HTERT RPE-1 (cell line): ENCODE results near the gene GCLC.

Source experiments
- in situ Hi-C: fragments of 300-500 bp; cut with MboI; formaldehyde crosslinking; loops from 4 replicates; pipeline ENCODE4 v1.14.3; 2020; ENCODE audit warnings: low sequenced_read_pairs

The GCLC gene

DNA sequence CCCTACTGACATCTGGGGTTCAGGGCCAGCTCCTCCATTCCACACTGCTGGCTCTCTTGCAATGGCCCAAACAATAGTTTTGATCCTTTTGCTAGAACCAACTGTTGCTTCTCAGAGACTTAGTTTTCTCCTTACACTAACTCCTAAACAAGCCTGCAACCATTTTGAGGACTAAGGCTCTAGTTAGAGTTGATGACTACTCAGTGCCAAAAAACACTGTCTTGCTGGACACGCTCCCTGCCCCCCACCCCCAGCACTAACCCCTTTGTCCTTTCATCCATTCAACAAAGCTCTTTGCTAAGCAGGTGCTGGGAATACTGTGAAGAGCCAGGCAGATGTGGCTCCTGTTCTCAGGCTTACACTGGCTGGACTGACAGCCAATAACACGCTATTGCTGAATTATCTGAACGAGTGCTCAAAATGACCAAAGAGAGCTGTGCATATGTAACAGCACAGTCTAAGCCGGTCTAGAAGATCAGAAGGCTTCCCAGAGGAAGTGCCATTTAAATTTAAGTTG, 17.6 kb downstream of the GCLC start:
- in situ Hi-C loops: no loop called here

GRCh38 chr6:53526000-53526399, 18.9 kb downstream of the GCLC start:
- in situ Hi-C loops: no loop called here

DNA sequence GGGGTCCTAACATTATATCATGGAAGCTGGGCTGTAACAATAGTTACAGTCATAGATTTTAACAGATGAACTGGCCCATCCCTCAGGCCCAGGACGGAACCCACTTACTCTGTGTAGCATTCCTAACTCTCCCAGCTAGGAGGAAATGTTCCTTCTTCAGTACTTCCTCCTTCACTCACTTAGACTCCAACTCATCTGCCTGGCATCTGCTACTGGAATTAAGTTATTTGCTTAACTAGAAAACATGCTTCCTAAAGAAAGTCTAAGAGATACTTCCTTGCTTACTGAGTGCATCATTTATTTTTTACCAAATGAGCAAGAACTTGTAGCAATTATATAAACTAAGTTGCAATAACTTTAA, 20.5 kb downstream of the GCLC start:
- in situ Hi-C loops: no loop called here

GRCh38 chr6:53523511-53524454, 21.1 kb downstream of the GCLC start:
- in situ Hi-C loops: no loop called here

- in situ Hi-C loops: no loop called here
These were observed 24.5 kb downstream of the GCLC start for GRCh38 chr6:53520320-53520928.

DNA sequence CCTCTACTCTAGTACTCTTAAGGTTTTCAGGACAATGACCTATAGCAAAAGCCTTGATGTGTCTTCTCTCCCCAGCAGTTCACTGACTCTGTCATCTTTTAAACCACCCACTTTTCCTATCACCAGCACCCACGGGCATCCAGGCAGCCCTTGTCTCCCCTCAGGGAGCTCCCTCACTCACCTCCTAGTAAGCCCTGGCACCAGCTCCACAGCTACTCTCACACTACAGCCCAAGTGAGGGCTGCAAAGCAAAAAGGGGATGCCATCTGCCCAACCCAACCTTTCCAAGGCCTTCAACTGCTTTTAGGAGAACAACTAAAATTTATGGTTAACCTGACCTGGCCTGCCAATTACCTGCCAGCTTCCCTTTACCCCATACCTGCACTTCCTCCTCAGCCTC, 26.0 kb downstream of the GCLC start:
- in situ Hi-C loops: no loop called here

- in situ Hi-C loops: no loop called here
These were observed 27.9 kb downstream of the GCLC start for GRCh38 chr6:53517021-53517420.

GRCh38 chr6:53514677-53515076, 30.2 kb downstream of the GCLC start:
- in situ Hi-C loops: no loop called here

DNA sequence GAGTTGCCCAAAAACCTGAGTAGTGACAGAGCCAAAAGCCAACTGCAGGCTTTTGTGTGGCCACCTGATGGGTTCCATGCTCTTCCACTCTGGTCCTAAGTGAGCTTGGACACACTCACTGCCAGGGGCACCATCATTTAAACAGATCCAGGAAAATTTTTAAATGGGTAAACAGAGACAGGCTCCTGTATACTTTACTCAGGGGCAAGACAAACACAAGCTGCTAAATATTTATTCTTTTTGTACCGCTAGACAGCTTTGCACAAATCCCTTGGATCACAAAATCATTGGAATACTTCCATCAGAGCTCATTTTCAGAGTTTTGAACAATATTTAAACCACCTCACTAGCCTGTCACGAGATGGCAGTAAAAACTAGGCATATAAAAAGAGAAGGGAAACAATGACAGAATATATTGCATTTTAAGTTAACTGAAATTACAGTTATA, 31.4 kb downstream of the GCLC start:
- in situ Hi-C loops: no loop called here

GRCh38 chr6:53513056-53513455, 31.8 kb downstream of the GCLC start:
- in situ Hi-C loops: no loop called here

DNA sequence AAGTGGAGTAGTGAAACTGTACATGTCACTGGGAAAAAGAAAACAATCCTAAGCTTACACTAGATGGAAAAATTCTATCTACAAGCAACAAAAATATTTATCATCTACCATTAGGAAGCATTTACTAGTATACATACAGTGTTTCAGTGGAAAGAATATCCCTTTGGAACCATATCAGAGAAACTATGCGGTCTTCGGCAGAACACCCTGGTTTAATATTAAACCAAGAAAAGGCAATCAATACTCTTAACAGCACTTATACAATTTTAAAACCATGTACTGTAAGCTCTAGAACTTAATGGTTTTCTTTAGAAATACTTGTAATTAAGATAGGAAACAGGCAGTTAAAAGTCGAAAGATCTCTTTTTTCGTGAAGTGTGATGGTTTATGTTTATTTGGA, 32.3 kb downstream of the GCLC start:
- in situ Hi-C loops: no loop called here

- in situ Hi-C loops: no loop called here
These were observed 34.2 kb downstream of the GCLC start for GRCh38 chr6:53510746-53511145.

- in situ Hi-C loops: no loop called here
These were observed 38.0 kb downstream of the GCLC start for GRCh38 chr6:53506872-53507271.

GRCh38 chr6:53504512-53504911, 40.4 kb downstream of the GCLC start:
- in situ Hi-C loops: no loop called here

- in situ Hi-C loops: no loop called here
These were observed 41.8 kb downstream of the GCLC start for GRCh38 chr6:53503060-53503459.

DNA sequence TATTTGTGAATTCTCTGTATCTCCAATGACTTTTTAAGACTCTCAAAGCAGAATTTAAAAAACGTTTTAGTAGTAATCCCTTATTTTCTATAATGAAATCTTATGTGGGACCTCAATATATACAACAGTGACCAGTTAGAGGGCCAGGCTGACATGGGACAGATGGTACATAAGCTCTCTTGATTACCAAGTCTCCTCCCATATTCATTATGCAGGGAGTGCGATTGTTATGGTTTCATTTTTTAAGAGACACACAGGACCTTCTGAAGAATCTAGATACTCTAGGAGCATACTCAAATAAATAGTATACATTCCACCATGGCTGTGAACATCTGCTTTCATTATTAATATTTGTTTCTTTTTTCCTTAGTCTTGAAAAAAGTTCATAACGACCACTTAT, 43.5 kb downstream of the GCLC start:
- in situ Hi-C loops: no loop called here

- in situ Hi-C loops: no loop called here
These were observed 44.8 kb downstream of the GCLC start for GRCh38 chr6:53500095-53500494.

DNA sequence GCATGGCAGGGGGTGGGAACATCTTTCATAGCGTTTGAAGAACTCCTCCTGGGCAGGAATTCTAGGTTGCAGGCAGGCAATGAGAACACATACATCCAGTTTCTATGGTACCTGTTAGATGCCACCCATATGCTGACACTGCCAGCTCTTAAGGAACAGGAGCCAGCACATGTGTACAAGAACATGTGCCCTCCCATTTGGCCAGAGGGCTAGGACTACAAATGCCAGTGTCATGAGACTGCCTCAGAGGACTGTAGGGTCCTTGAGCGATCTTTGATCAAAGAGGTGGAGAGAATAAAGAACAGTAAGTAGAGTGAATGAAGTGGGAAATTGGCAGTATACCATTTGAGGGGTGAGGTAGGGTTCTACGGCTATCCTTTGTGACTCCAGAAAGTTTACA, 45.8 kb downstream of the GCLC start:
- in situ Hi-C loops: no loop called here

DNA sequence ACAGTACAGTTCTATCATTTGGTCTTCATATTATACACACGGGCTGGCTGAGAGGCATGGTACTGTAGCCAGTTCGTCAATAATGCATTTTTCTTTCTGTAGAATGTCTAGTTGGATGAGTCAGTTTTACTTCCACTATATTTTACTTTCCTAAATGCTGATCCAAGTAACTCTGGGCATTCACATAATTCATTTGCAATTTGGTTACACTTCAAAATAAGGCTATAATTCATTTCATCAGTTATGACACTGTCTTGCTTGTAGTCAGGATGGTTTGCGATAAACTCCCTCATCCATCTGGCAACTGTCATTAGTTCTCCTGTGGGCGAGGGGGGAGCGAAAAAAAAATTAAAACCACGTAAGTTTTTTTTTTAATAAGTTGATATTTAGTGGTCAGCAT, 46.3 kb downstream of the GCLC start:
- in situ Hi-C loops: no loop called here

DNA sequence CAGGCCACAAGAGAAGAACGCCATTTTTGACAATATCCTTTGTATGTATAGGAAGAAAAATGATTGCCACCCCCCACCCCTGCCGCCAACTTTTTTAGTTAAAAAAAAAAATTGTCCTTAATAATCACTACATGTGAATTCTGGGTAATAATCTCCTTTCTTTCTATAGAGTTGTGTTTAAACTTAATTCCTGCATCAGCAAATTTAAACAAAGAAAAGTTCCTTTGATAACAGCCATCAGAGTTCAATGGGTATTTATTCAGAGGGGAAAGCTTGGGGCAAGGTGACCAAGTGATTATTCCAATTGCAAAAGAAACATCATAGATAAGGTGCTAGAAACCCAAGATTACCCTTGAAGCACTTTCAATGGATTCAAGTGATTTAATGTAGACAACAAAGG, 47.0 kb downstream of the GCLC start:
- in situ Hi-C loops: no loop called here

DNA sequence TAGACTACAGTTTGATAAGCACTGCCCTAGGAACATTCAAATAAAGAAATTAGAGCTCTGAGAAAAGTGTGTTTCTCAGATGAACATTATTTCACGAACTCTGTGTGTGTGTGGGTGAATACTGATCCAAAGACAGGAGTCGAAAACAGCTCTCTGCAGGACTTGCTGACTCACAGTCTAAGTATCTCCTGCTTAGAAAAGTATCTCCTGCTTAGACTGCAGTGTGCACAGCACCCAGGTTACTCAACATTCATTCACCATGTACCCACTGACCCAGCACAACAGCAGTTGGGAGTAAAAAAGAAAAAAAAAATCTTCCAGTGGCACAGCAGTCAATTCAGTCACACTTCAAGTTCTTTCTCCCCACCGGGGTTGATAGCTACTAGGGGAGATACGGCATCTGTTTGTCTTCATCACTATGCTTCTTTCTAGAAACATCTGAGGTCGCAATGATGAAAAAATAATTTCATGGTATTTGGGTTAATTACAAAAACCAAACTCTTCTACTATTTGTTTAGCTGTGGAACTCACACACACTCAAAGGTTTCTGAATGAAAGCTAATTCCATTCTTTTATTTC, 48.0 kb downstream of the GCLC start:
- in situ Hi-C loops: no loop called here
